Spleen (tissue), 11 donors: ENCODE results near the gene MYO1D. TPM values are rescaled to one million over a fixed set of nuclear protein-coding genes. Genes with fewer than 3 reads are reported as not detected.

Experiments
- DNase-seq: peaks from one replicate; pipeline ENCODE4 v3.0.0-alpha.2; 2020
- H3K27ac ChIP-seq, 8 donors: fragments of 200-600 bp; sonication (generic) in 7 of 8; 1 replicate in 4 of 8; 2 replicates in 4 of 8; pipeline versions ENCODE4 v1.5.0 to v1.8.0; 2016 to 2021; ENCODE audit warnings: inconsistent platforms in 4 of 8, mild to moderate bottlenecking in 4 of 8, moderate library complexity in 1 of 8
- H3K27me3 ChIP-seq, 7 donors: fragments of 200-600 bp; sonication (generic) in 6 of 7; replicated peaks in 1 of 7; 1 replicate in 4 of 7; 2 replicates in 3 of 7; pipeline versions ENCODE4 v1.5.0 to v1.8.0; 2016 to 2021; ENCODE audit warnings: inconsistent platforms in 3 of 7, mild to moderate bottlenecking in 1 of 7
- H3K36me3 ChIP-seq, 6 donors: fragments of 200-600 bp; sonication (generic) in 5 of 6; 1 replicate in 4 of 6; 2 replicates in 2 of 6; pipeline versions ENCODE4 v1.5.0 to v1.8.0; 2016 to 2021; ENCODE audit warnings: inconsistent platforms in 2 of 6
- H3K4me1 ChIP-seq, 6 donors: fragments of 200-600 bp; sonication (generic) in 5 of 6; 1 replicate in 3 of 6; 2 replicates in 3 of 6; pipeline versions ENCODE4 v1.5.0 to v1.8.0; 2016 to 2021; ENCODE audit warnings: inconsistent platforms in 3 of 6
- H3K4me3 ChIP-seq, 8 donors: fragments of 200-600 bp; sonication (generic) in 7 of 8; 1 replicate in 4 of 8; 2 replicates in 4 of 8; pipeline versions ENCODE4 v1.5.0 to v1.8.0; 2016 to 2021; ENCODE audit warnings: inconsistent platforms in 4 of 8, mild to moderate bottlenecking in 4 of 8, moderate library complexity in 2 of 8
- H3K9me3 ChIP-seq, 8 donors: fragments of 200-600 bp; sonication (generic) in 7 of 8; 1 replicate in 4 of 8; 2 replicates in 4 of 8; pipeline versions ENCODE4 v1.5.0 to v1.8.0; 2016 to 2021; ENCODE audit warnings: inconsistent platforms in 4 of 8
- POLR2A ChIP-seq, 3 donors: fragments of 450-650 bp; IDR thresholded peaks; one replicate each; pipeline ENCODE4 v1.5.1; 2017; ENCODE audit warnings: antibody characterized with exemption in 3 of 3, mild to moderate bottlenecking in 1 of 3
- POLR2AphosphoS5 ChIP-seq, 3 donors: sonication (generic); formaldehyde crosslinking; IDR thresholded peaks; one replicate each; pipeline ENCODE4 v1.5.1; 2017; ENCODE audit warnings: antibody characterized with exemption in 3 of 3
- WGBS, 5 donors: extraction: QIAGEN DNeasy Blood & Tissue Kit in 3 of 5; methylation state at CpG; one replicate each; pipeline versions ENCODE4 v1.1.5 to v1.1.7; 2013 to 2018; 5-methylcytosine and 5-hydroxymethylcytosine counted together
- intact Hi-C: fragments of 100-400 bp; cut with DNase I; formaldehyde crosslinking; loops from one replicate; pipeline ENCODE4 v1.15.0; 2023; ENCODE audit warnings: low total_unique reads
- polyA plus RNA-seq, 3 donors: library from polyadenylated mRNA; stranded (reverse); fragments of 200-250 nt; gene quantifications; one replicate each; pipeline ENCODE4 v1.2.1, GENCODE V29; 2013
- total RNA-seq, 7 donors: library from RNA; depleted of rRNA in 3 of 7; stranded (reverse); fragments of >200 nt in 3 of 7; fragmentation: NEBNext Ultra II Directional in 4 of 7; extraction: Animal tissue kit (Norgen Biotek cat#: 25700) in 4 of 7; gene quantifications; one replicate each; pipeline versions ENCODE4 v1.1.0 to v1.2.1, GENCODE V29; 2016 to 2021
- TF ChIP-seq, protein P1 (sequence below), 11 experiments: fragments of 200-600 bp in 7 of 11; fragments of 450-650 bp in 4 of 11; sonication (generic) in 4 of 11; IDR thresholded peaks in 8 of 11; conservative IDR thresholded peaks in 3 of 11; 1 replicate in 7 of 11; 2 replicates in 4 of 11; pipeline versions ENCODE4 v1.4.0 to v1.8.0; 2016 to 2021; ENCODE audit warnings: antibody characterized with exemption in 11 of 11, inconsistent platforms in 4 of 11, mild to moderate bottlenecking in 1 of 11
- donor health status: healthy with polysubstance abuse.
- donor health status: DM: no; HTN: no; CAD: no; lungs with moderate emphysema.
- donor health status: DM: no; HTN: no; CAD: no.
- donor health status: Bipolar disorder and iron deficiency.
- donor health status: healthy.
- donor health status: DM: no; HTN: no; CAD: no.
- donor health status: DM: yes; HTN: yes; CAD: no.

MYO1D gene
- total and polyA plus RNA-seq, 10 donors = 2.3 to 36.4 (median 23.4) TPM

DNA sequence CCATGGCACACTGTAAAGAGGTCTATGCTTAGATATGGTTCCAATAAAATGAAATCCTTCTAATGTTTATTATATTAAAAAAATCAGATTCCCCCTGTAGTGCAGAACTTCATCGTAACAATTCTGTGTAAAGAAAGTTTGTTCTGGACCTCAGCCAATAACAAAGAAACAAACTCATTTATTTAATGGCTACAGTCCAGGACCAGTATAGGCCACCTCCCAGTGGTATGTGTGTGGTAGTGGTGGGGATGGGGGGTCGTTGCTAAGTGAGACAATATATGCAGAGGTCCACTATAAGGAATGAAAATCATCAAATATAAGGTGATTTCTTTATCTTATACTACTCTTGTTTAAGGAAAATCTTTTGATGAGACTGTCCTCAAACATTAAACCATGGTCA is 253.7 kb downstream of the MYO1D start:
- Histone ChIP-seq H3K4me3 (no peak overlapping the region), H3K27me3 (no peaks in the 10 kb centered on the region), H3K9me3 (no peaks in the 10 kb centered on the region), H3K27ac (no peak overlapping the region), H3K36me3 (no peaks in the 10 kb centered on the region), H3K4me1 (no peaks in the 10 kb centered on the region)
- TF ChIP-seq POLR2AphosphoS5 (IDR thresholded peaks at IDR 0.05) = no peak
- TF ChIP-seq, protein P1, sequence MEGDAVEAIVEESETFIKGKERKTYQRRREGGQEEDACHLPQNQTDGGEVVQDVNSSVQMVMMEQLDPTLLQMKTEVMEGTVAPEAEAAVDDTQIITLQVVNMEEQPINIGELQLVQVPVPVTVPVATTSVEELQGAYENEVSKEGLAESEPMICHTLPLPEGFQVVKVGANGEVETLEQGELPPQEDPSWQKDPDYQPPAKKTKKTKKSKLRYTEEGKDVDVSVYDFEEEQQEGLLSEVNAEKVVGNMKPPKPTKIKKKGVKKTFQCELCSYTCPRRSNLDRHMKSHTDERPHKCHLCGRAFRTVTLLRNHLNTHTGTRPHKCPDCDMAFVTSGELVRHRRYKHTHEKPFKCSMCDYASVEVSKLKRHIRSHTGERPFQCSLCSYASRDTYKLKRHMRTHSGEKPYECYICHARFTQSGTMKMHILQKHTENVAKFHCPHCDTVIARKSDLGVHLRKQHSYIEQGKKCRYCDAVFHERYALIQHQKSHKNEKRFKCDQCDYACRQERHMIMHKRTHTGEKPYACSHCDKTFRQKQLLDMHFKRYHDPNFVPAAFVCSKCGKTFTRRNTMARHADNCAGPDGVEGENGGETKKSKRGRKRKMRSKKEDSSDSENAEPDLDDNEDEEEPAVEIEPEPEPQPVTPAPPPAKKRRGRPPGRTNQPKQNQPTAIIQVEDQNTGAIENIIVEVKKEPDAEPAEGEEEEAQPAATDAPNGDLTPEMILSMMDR (IDR thresholded peaks at IDR 0.05 in 8 of 11, conservative IDR thresholded peaks at IDR 0.05 in 3 of 11) = no peak
- TF ChIP-seq POLR2A (IDR thresholded peaks at IDR 0.05) = no peak
- 76 to 89% (median 81%) methylated on average over 2 of the region's 2 CpGs for WGBS, 5 donors
- DNase-seq = no peak
- intact Hi-C loops = no loop called here

DNA sequence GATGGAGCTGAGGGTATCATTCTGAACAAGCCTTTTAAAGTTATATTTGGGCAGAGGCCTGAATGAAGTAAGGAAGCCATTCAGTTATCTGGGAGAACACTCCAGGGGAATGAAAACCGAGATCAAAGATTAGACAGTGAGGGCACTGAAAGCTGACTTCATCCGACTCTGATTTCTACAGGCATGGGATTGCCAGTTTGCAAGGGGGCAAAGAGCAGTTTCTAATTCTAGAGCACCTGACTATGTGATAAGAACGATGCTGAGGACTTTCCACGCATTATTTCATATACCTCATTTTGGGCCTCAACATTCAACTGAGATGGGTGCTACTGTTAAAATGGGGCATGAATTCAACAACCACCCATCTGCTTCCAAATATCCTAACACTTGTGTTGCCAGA is 254.4 kb downstream of the MYO1D start:
- DNase-seq = no peak
- no peak for TF ChIP-seq POLR2A (IDR thresholded peaks at IDR 0.05)
- no peak for TF ChIP-seq POLR2AphosphoS5 (IDR thresholded peaks at IDR 0.05)
- TF ChIP-seq, protein P1 (IDR thresholded peaks at IDR 0.05 in 8 of 11, conservative IDR thresholded peaks at IDR 0.05 in 3 of 11) = no peak

DNA sequence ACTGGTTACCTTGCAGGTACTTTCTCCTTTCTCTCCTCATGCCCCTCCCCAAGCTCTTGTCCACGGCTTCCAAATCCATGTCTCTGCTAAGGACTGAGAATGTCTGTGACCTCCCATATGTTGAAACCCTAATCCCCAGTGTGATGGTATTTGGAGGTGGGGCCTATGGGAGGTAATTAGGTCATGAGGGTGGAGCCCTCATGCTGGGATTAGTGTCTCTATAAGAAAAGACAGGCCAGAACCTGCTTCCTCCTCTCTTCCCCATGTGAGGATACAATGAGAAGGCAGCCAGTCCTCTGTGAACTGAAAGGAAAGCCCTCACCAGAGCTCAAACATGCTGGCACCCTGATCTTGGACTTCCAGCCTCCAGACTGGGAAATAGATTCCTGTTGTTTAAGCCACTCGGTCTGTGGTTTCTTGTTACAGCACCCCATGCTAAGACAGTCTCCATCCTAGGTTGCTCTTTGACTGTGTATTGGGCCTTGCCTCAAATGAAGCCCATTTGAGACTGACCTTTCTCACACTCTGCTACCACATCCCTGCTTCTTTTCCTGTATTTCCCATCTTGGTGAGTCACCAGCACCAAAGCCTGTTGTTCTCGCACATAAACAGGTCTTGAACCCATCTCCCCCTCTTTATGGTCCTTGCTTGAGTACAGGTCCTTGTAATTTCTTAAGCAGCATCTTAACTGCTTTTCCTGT is 255.2 kb downstream of the MYO1D start:
- intact Hi-C loops = no loop called here
- TF ChIP-seq POLR2A (IDR thresholded peaks at IDR 0.05) (no peak), POLR2AphosphoS5 (IDR thresholded peaks at IDR 0.05) (no peak)
- TF ChIP-seq, protein P1 (IDR thresholded peaks at IDR 0.05 in 8 of 11, conservative IDR thresholded peaks at IDR 0.05 in 3 of 11) = no peak
- no peaks in the 10 kb centered on the region for H3K9me3 ChIP-seq
- H3K4me3 ChIP-seq = no peak overlapping the region
- DNase-seq = no peak
- no peak overlapping the region for H3K27ac ChIP-seq
- H3K27me3 ChIP-seq = no peaks in the 10 kb centered on the region
- 83 to 93% (median 89%) methylated on average over 3 of the region's 3 CpGs for WGBS, 5 donors
- no peaks in the 10 kb centered on the region for H3K36me3 ChIP-seq
- no peaks in the 10 kb centered on the region for H3K4me1 ChIP-seq

More for the DNA sequence above, 254.4 kb downstream of the MYO1D start:
- Histone ChIP-seq H3K27me3 (no peaks in the 10 kb centered on the region), H3K4me3 (no peak overlapping the region), H3K9me3 (no peaks in the 10 kb centered on the region), H3K4me1 (no peaks in the 10 kb centered on the region), H3K36me3 (no peaks in the 10 kb centered on the region), H3K27ac (no peak overlapping the region)
- intact Hi-C loops = no loop called here
- WGBS, 5 donors = 91 to 95% (median 94%) methylated on average over 4 of the region's 4 CpGs

DNA sequence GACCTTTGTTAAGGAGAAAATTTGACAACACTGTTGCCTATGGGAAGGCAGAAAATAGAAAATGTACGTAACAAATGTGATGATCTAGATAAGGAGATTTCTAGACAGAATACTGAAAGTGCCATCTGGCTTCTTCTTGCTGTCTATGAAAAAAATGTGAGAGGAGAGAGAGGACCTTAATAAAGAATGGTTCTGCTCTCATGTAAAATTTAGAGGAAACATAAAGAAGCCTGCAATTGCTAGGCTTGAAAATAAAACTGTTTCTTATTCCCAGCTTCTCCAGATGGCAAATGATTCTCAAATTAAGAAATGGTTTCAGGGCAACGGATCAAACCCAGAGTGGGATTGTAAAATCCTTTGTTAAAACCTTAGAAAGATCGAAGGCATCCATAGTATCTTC is 261.6 kb downstream of the MYO1D start:
- Histone ChIP-seq H3K27me3 (no peaks in the 10 kb centered on the region), H3K27ac (no peak overlapping the region), H3K9me3 (no peaks in the 10 kb centered on the region), H3K4me3 (no peak overlapping the region), H3K36me3 (no peaks in the 10 kb centered on the region), H3K4me1 (no peaks in the 10 kb centered on the region)
- no peak for TF ChIP-seq POLR2AphosphoS5 (IDR thresholded peaks at IDR 0.05)
- TF ChIP-seq, protein P1 (IDR thresholded peaks at IDR 0.05 in 8 of 11, conservative IDR thresholded peaks at IDR 0.05 in 3 of 11) = no peak
- no peak for TF ChIP-seq POLR2A (IDR thresholded peaks at IDR 0.05)
- WGBS, 5 donors = 89 to 94% (median 92%) methylated on average over 3 of the region's 3 CpGs
- intact Hi-C loops = no loop called here
- DNase-seq = no peak
